ENCODE results near the gene NPAS3. TPM values are rescaled to one million over a fixed set of nuclear protein-coding genes. Genes with fewer than 3 reads are reported as not detected.

Gene NPAS3
- total RNA-seq, 1 donor, result 0.36 TPM

- no peak for DNase-seq (ENCODE audit: low read depth)
- H3K4me3 ChIP-seq (ENCODE audit: low read depth, low read length), result no peak overlapping the region
These were observed 11.9 kb downstream of the NPAS3 start for GRCh38 chr14:32950584-32950983.

DNA sequence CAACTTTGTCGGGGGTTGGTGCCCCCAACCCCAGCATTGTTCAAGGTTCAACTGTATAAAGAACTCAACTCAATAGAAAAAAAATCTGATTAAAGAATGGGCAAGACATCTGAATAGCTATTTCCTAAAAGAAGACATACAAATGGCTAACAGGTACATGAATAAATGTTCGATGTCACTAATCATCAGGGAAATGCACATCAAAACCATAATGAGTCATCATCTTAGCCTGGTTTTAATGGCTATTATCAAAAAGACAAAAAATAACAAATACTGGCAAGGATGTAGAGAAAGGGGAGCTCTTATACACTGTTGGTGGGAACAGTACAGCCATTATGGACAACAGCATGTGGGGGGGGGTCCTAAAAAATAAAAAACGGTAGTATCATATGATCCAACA, 28.7 kb downstream of the NPAS3 start:
- no peak for DNase-seq (ENCODE audit: low read depth)
- TF ChIP-seq CTCF (IDR thresholded peaks at IDR 0.05; ENCODE audit: insufficient read depth, low read length), result no peak
- H3K4me3 ChIP-seq (ENCODE audit: low read depth, low read length), result no peak overlapping the region

More at GRCh38 chr14:32950584-32950983, 11.9 kb downstream of the NPAS3 start:
- TF ChIP-seq CTCF (IDR thresholded peaks at IDR 0.05; ENCODE audit: insufficient read depth, low read length), result no peak

- no peak for TF ChIP-seq CTCF (IDR thresholded peaks at IDR 0.05; ENCODE audit: insufficient read depth, low read length)
- no peak overlapping the region for H3K4me3 ChIP-seq (ENCODE audit: low read depth, low read length)
- DNase-seq (ENCODE audit: low read depth), result no peak
These were observed 30.4 kb downstream of the NPAS3 start for GRCh38 chr14:32968972-32969544.

DNA sequence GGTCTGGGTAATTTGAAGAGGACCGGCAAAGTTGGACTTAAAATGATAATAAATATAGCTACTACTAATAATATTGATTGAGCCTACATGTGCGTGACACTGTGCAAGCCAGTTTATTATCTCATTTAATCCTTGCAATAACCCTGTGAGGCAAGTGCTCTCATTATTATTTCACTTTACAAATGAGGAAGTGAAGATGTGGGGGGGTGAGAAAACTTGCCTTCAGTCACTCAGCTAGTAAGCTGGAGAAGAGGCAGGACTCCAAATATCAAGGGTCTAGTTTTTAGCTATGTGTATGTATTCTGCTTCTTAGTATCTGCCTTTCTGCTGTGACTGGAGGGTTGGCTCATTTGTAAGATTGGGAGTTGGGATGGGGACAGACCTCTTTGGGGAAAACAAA, 39.2 kb downstream of the NPAS3 start:
- no peak for DNase-seq (ENCODE audit: low read depth)
- TF ChIP-seq CTCF (IDR thresholded peaks at IDR 0.05; ENCODE audit: insufficient read depth, low read length), result no peak
- no peak overlapping the region for H3K4me3 ChIP-seq (ENCODE audit: low read depth, low read length)

DNA sequence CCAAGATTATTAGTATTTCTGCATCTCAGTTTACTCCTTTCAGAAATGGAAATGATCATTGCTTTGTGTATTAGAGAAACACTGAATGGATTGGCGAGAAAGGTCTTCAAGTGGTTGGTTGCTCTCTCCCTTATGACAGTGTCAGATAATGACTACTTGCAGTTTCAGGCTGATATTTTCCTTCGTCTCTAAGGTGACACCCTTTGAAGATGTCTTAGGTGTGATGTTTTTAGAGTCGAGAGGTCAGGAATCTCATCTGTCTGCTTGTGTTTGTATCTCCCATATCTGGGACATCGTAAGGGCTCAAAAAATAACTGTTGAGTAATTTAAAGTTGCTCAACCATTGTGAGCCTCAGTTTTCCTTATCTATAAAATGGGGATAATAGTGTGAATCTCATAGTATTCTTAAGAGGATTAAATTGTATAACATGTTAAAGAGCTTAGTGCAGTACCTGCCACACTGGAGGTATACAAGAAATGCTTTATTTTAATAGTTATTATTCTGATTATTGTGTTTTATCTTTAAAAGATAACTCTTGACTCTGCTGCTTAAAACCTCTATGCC, 40.1 kb downstream of the NPAS3 start:
- TF ChIP-seq CTCF (IDR thresholded peaks at IDR 0.05; ENCODE audit: insufficient read depth, low read length), result no peak
- DNase-seq (ENCODE audit: low read depth), result no peak
- no peak overlapping the region for H3K4me3 ChIP-seq (ENCODE audit: low read depth, low read length)

DNA sequence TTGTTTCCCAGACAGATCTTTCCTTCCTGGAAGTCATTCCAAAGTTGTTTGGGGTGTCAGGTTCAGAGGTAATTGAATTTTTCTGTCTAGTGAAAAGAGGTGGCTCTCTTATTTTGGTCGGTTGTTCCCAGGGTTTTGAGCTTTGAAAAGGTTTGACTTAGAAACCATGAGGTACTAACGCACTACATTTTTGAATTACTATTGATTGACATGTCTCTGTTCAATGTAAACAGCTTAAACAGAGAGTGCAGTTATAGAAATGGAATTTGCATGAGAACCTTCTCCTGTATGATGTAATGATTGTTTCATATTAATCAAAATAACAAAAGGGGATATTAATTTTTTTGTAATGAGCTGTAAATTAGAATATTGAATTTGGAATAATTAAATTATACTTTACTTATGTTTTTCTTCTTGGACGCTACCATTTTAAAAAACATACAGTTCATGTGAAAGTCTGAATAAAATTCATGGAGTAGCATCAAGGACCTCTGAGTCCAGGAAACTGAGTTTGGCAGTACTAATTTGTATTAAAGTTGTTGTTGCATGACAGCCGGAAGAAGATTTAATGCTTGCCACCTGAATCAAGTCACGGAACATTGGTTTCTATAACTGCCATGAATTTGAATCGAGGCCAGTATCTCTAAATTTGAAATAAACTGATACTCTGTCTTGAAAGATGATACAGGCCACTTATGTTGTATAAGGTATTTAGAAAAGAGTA, 41.7 kb downstream of the NPAS3 start:
- H3K4me3 ChIP-seq (ENCODE audit: low read depth, low read length), result no peak overlapping the region
- no peak for TF ChIP-seq CTCF (IDR thresholded peaks at IDR 0.05; ENCODE audit: insufficient read depth, low read length)
- DNase-seq (ENCODE audit: low read depth), result no peak
